Psoas muscle (tissue), 8 donors: ENCODE measurements around the gene MVD. TPM values are rescaled to one million over a fixed set of nuclear protein-coding genes. Genes with fewer than 3 reads are reported as not detected.

Experiments
- ATAC-seq, 4 donors: fragments of 200-7000 bp; cut with Tn5 transposase; one replicate each; pipeline ENCODE4 v1.9.1; 2020; ENCODE audit warnings: moderate library complexity in 3 of 4, mild to moderate bottlenecking in 2 of 4
- DNase-seq, 2 donors: peaks; one replicate each; pipeline ENCODE4 v3.0.0-alpha.2; 2020
- H3K27ac ChIP-seq: fragments of 200-600 bp; one replicate; pipeline ENCODE4 v1.8.0; 2022
- H3K27me3 ChIP-seq, 3 donors: fragments of 200-600 bp in 1 of 3; one replicate each; pipeline versions ENCODE4 v1.6.1 to v1.8.0; 2013 to 2022; ENCODE audit warnings: low read length in 2 of 3, mild to moderate bottlenecking in 2 of 3, moderate library complexity in 1 of 3; ENCODE audit not compliant: insufficient read depth in 3 of 3
- H3K36me3 ChIP-seq, 2 donors: fragments of 200-600 bp in 1 of 2; one replicate each; pipeline versions ENCODE4 v1.6.1 to v1.8.0; 2013 to 2022; ENCODE audit warnings: low read depth in 1 of 2, mild to moderate bottlenecking in 1 of 2, moderate library complexity in 1 of 2; ENCODE audit not compliant: insufficient read depth in 1 of 2
- H3K4me1 ChIP-seq: fragments of 200-600 bp; one replicate; pipeline ENCODE4 v1.8.0; 2022
- H3K4me3 ChIP-seq: fragments of 200-600 bp; one replicate; pipeline ENCODE4 v1.8.0; 2022; ENCODE audit warnings: mild to moderate bottlenecking
- H3K9me3 ChIP-seq: fragments of 200-600 bp; one replicate; pipeline ENCODE4 v1.8.0; 2022
- CTCF ChIP-seq: fragments of 200-600 bp; IDR thresholded peaks from one replicate; pipeline ENCODE4 v1.8.0; 2022; ENCODE audit warnings: antibody characterized with exemption
- WGBS, 3 donors: extraction: QIAGEN DNeasy Blood & Tissue Kit; methylation state at CpG; one replicate each; pipeline versions ENCODE4 v1.1.6 to v1.1.7; 2013; 5-methylcytosine and 5-hydroxymethylcytosine counted together
- intact Hi-C, 2 donors: fragments of 100-400 bp; cut with DNase I; formaldehyde crosslinking; loops; one replicate each; pipeline versions ENCODE4 v1.11.0 to v1.14.2; 2022
- polyA plus RNA-seq, 3 donors: library from polyadenylated mRNA; stranded (reverse); fragments of 200-250 nt; gene quantifications; one replicate each; pipeline ENCODE4 v1.2.3, GENCODE V29; 2013
- total RNA-seq, 4 donors: library from RNA; stranded (reverse); fragmentation: NEBNext Ultra II Directional in 2 of 4; extraction: Animal tissue kit (Norgen Biotek cat#: 25700) in 2 of 4; gene quantifications; one replicate each; pipeline versions ENCODE4 v1.2.1 to v1.2.4, GENCODE V29; 2021 to 2023
- donor health status: healthy with polysubstance abuse.
- donor health status: DM: no; HTN: no; CAD: no; lungs with moderate emphysema.
- donor health status: Bipolar disorder and iron deficiency.
- donor health status: healthy.
- donor health status: DM: yes; HTN: yes; CAD: no.
- donor health status: DM: no; HTN: no; CAD: no.
- donor health status: DM: no; HTN: no; CAD: no.
- donor health status: DM: yes; HTN: yes; CAD: no.

MVD gene
- total and polyA plus RNA-seq, 7 donors, result 11.7 to 26.8 (median 15.9) TPM

GRCh38 chr16:88608076-88608475, 54.8 kb downstream of the MVD start:
- intact Hi-C loops, result no loop called here
- WGBS, 3 donors, result 88 to 92% (median 91%) methylated on average over 6 of the region's 6 CpGs

GRCh38 chr16:88606148-88606757, 56.6 kb downstream of the MVD start:
- H3K27me3 ChIP-seq, result no peaks in the 10 kb centered on the region
- ATAC-seq (no peak), DNase-seq (no peak)
- no peaks in the 10 kb centered on the region for H3K9me3 ChIP-seq
- H3K27ac ChIP-seq, result no peak overlapping the region
- intact Hi-C loops, result no loop called here
- no peak overlapping the region for H3K4me3 ChIP-seq
- WGBS, 3 donors, result 85 to 90% (median 88%) methylated on average over 17 of the region's 17 CpGs
- H3K4me1 ChIP-seq, result no peaks in the 10 kb centered on the region
- H3K36me3 ChIP-seq, result peaks cover 5 to 78% of the 10 kb centered on the region in 2 donors
- no peak for TF ChIP-seq CTCF

More at GRCh38 chr16:88608076-88608475, 54.8 kb downstream of the MVD start:
- Histone ChIP-seq H3K27ac (no peak overlapping the region), H3K27me3 (no peaks in the 10 kb centered on the region), H3K4me1 (no peaks in the 10 kb centered on the region), H3K9me3 (no peaks in the 10 kb centered on the region), H3K36me3 (peaks cover 2 to 75% of the 10 kb centered on the region in 2 donors), H3K4me3 (no peak overlapping the region)
- TF ChIP-seq CTCF, result no peak
- DNase-seq (peak in 1 of 2 donors; percentile 1), ATAC-seq (no peak)

GRCh38 chr16:88605186-88606147, 57.4 kb downstream of the MVD start:
- DNase-seq (no peak), ATAC-seq (no peak)
- no peak overlapping the region for H3K4me3 ChIP-seq
- no peak overlapping the region for H3K27ac ChIP-seq
- WGBS, 3 donors, result 71 to 80% (median 80%) methylated on average over 20 of the region's 20 CpGs
- H3K27me3 ChIP-seq, result no peaks in the 10 kb centered on the region
- no peaks in the 10 kb centered on the region for H3K9me3 ChIP-seq
- H3K4me1 ChIP-seq, result no peaks in the 10 kb centered on the region
- TF ChIP-seq CTCF, result no peak
- intact Hi-C loops, result no loop called here
- peaks cover 8 to 78% of the 10 kb centered on the region in 2 donors for H3K36me3 ChIP-seq

GRCh38 chr16:88602091-88602490, 60.8 kb downstream of the MVD start:
- intact Hi-C loops, result no loop called here
- TF ChIP-seq CTCF, result no peak
- DNase-seq (no peak), ATAC-seq (no peak)
- Histone ChIP-seq H3K4me3 (no peak overlapping the region), H3K4me1 (no peaks in the 10 kb centered on the region), H3K9me3 (no peaks in the 10 kb centered on the region), H3K27ac (no peak overlapping the region), H3K36me3 (peaks cover 6 to 76% of the 10 kb centered on the region in 2 donors), H3K27me3 (no peaks in the 10 kb centered on the region)
- 78 to 83% (median 79%) methylated on average over 7 of the region's 7 CpGs for WGBS, 3 donors

Other genes with a start within 250 kb of the MVD start
- gene ZFPM1, start 209.8 kb downstream of the MVD start, total RNA-seq, result 1 to 10 TPM; 2.3 to 2.9 (median 2.6) TPM
- 1 to 10 TPM in 1 of 3 donors, under 1 TPM in 2; 0.43 to 1.4 (median 0.56) TPM for gene ZFPM1, start 209.8 kb downstream of the MVD start, polyA plus RNA-seq
- 10 to 100 TPM; 24.8 to 30.5 (median 26.9) TPM for gene ZC3H18, start 92.7 kb downstream of the MVD start, total RNA-seq
- 10 to 100 TPM; 19.9 to 36.0 (median 32.0) TPM for gene ZC3H18, start 92.7 kb downstream of the MVD start, polyA plus RNA-seq
- gene IL17C, start 24.5 kb downstream of the MVD start, total RNA-seq, result not detected
- not detected for gene IL17C, start 24.5 kb downstream of the MVD start, polyA plus RNA-seq
- gene CYBA, start 12.0 kb downstream of the MVD start, total RNA-seq, result 10 to 100 TPM; 17.1 to 20.2 (median 19.2) TPM
- 10 to 100 TPM in 2 of 3 donors, 1 to 10 TPM in 1; 9.1 to 28.0 (median 24.0) TPM for gene CYBA, start 12.0 kb downstream of the MVD start, polyA plus RNA-seq
- 1 to 10 TPM; 1.5 to 8.5 (median 4.0) TPM for gene SNAI3, start 23.4 kb upstream of the MVD start, total RNA-seq
- 1 to 10 TPM; 1.2 to 5.3 (median 3.0) TPM for gene SNAI3, start 23.4 kb upstream of the MVD start, polyA plus RNA-seq
- 10 to 100 TPM; 13.4 to 22.9 (median 15.7) TPM for gene RNF166, start 43.3 kb upstream of the MVD start, total RNA-seq
- gene RNF166, start 43.3 kb upstream of the MVD start, polyA plus RNA-seq, result 10 to 100 TPM; 10.1 to 14.9 (median 12.1) TPM
- 10 to 100 TPM; 12.4 to 24.1 (median 19.6) TPM for gene CTU2, start 43.4 kb upstream of the MVD start, total RNA-seq
- gene CTU2, start 43.4 kb upstream of the MVD start, polyA plus RNA-seq, result 10 to 100 TPM; 20.2 to 24.1 (median 21.9) TPM
- 10 to 100 TPM in 2 of 4 donors, 1 to 10 TPM in 2; 8.8 to 12.6 (median 10.9) TPM for gene PIEZO1, start 122.1 kb upstream of the MVD start, total RNA-seq
- 10 to 100 TPM in 2 of 3 donors, 1 to 10 TPM in 1; 7.2 to 26.8 (median 10.2) TPM for gene PIEZO1, start 122.1 kb upstream of the MVD start, polyA plus RNA-seq
- gene CDT1, start 140.7 kb upstream of the MVD start, total RNA-seq, result under 1 TPM in 3 of 4 donors, not detected in 1; 0.17 to 0.59 (median 0.25) TPM
- under 1 TPM; 0.03 to 0.13 (median 0.04) TPM for gene CDT1, start 140.7 kb upstream of the MVD start, polyA plus RNA-seq
- gene APRT, start 148.8 kb upstream of the MVD start, total RNA-seq, result 10 to 100 TPM; 32.8 to 67.7 (median 55.0) TPM
- gene APRT, start 148.8 kb upstream of the MVD start, polyA plus RNA-seq, result 100 to 1,000 TPM in 1 of 3 donors, 10 to 100 TPM in 2; 49.4 to 165 (median 66.9) TPM
- gene GALNS, start 193.9 kb upstream of the MVD start, total RNA-seq, result 10 to 100 TPM in 2 of 4 donors, 1 to 10 TPM in 2; 4.8 to 10.4 (median 9.7) TPM
- gene GALNS, start 193.9 kb upstream of the MVD start, polyA plus RNA-seq, result 10 to 100 TPM in 2 of 3 donors, 1 to 10 TPM in 1; 9.0 to 15.4 (median 12.3) TPM
- gene TRAPPC2L, start 194.0 kb upstream of the MVD start, total RNA-seq, result 10 to 100 TPM; 38.6 to 42.6 (median 38.7) TPM
- 10 to 100 TPM; 23.9 to 30.7 (median 28.5) TPM for gene TRAPPC2L, start 194.0 kb upstream of the MVD start, polyA plus RNA-seq
- not detected for gene PABPN1L, start 203.6 kb upstream of the MVD start, total RNA-seq
- not detected for gene PABPN1L, start 203.6 kb upstream of the MVD start, polyA plus RNA-seq